ENCODE results near the gene RAD51B.
"Not testable (repeated sequence)": the region's sequence is repeated elsewhere in the genome, so short reads cannot be mapped to it uniquely, and the experiment has no call there.

Gene RAD51B

GRCh38 chr14:67961676-67962075, 142.1 kb downstream of the RAD51B start:
- H3K4me3 ChIP-seq (ENCODE audit: low read length), result no peak overlapping the region
- TF ChIP-seq ZNF274 (IDR thresholded peaks at IDR 0.05; ENCODE audit: low read depth, low read length), result no peak

- TF ChIP-seq ZNF274 (IDR thresholded peaks at IDR 0.05; ENCODE audit: low read depth, low read length), result no peak
- H3K4me3 ChIP-seq (ENCODE audit: low read length), result no peak overlapping the region
Observed at GRCh38 chr14:67962215-67962644, 142.7 kb downstream of the RAD51B start.

- no peak overlapping the region for H3K4me3 ChIP-seq (ENCODE audit: low read length)
- TF ChIP-seq ZNF274 (IDR thresholded peaks at IDR 0.05; ENCODE audit: low read depth, low read length), result no peak
Observed at GRCh38 chr14:67963545-67963944, 144.0 kb downstream of the RAD51B start.

GRCh38 chr14:67963960-67964812, 144.6 kb downstream of the RAD51B start:
- no peak for TF ChIP-seq ZNF274 (IDR thresholded peaks at IDR 0.05; ENCODE audit: low read depth, low read length)
- H3K4me3 ChIP-seq (ENCODE audit: low read length), result no peak overlapping the region

GRCh38 chr14:67965696-67966095, 146.1 kb downstream of the RAD51B start:
- H3K4me3 ChIP-seq (ENCODE audit: low read length), result no peak overlapping the region
- TF ChIP-seq ZNF274 (IDR thresholded peaks at IDR 0.05; ENCODE audit: low read depth, low read length), result no peak

- H3K4me3 ChIP-seq (ENCODE audit: low read length), result no peak overlapping the region
- TF ChIP-seq ZNF274 (IDR thresholded peaks at IDR 0.05; ENCODE audit: low read depth, low read length), result no peak
Observed at GRCh38 chr14:67967206-67967605, 147.6 kb downstream of the RAD51B start.

- H3K4me3 ChIP-seq (ENCODE audit: low read length), result not testable (repeated sequence)
Observed at GRCh38 chr14:67967970-67968369, 148.4 kb downstream of the RAD51B start.

GRCh38 chr14:67970923-67971322, 151.3 kb downstream of the RAD51B start:
- H3K4me3 ChIP-seq (ENCODE audit: low read length), result no peak overlapping the region
- TF ChIP-seq ZNF274 (IDR thresholded peaks at IDR 0.05; ENCODE audit: low read depth, low read length), result no peak

GRCh38 chr14:67971627-67972625, 152.3 kb downstream of the RAD51B start:
- no peak for TF ChIP-seq ZNF274 (IDR thresholded peaks at IDR 0.05; ENCODE audit: low read depth, low read length)
- H3K4me3 ChIP-seq (ENCODE audit: low read length), result no peak overlapping the region

GRCh38 chr14:67973436-67973835, 153.9 kb downstream of the RAD51B start:
- TF ChIP-seq ZNF274 (IDR thresholded peaks at IDR 0.05; ENCODE audit: low read depth, low read length), result no peak
- no peak overlapping the region for H3K4me3 ChIP-seq (ENCODE audit: low read length)

- no peak overlapping the region for H3K4me3 ChIP-seq (ENCODE audit: low read length)
- TF ChIP-seq ZNF274 (IDR thresholded peaks at IDR 0.05; ENCODE audit: low read depth, low read length), result no peak
Observed at GRCh38 chr14:67975470-67975869, 155.9 kb downstream of the RAD51B start.

- no peak for TF ChIP-seq ZNF274 (IDR thresholded peaks at IDR 0.05; ENCODE audit: low read depth, low read length)
- no peak overlapping the region for H3K4me3 ChIP-seq (ENCODE audit: low read length)
Observed at GRCh38 chr14:67977434-67978034, 158.0 kb downstream of the RAD51B start.

- TF ChIP-seq ZNF274 (IDR thresholded peaks at IDR 0.05; ENCODE audit: low read depth, low read length), result no peak
- no peak overlapping the region for H3K4me3 ChIP-seq (ENCODE audit: low read length)
Observed at GRCh38 chr14:67978749-67979148, 159.2 kb downstream of the RAD51B start.
